GM12878 (cell line): ENCODE data around the gene PRKG1.

Experiments used
- CTCF ChIP-seq, 3 experiments: IDR thresholded peaks in 2 of 3; conservative IDR thresholded peaks in 1 of 3; 2 replicates each; pipeline ENCODE4 v1.5.1; 2011; ENCODE audit warnings: low read depth in 3 of 3, low read length in 3 of 3, mild to moderate bottlenecking in 3 of 3, control low read depth in 2 of 3, moderate library complexity in 2 of 3, inconsistent platforms in 1 of 3, mixed read lengths in 1 of 3; ENCODE audit not compliant: control insufficient read depth in 2 of 3, insufficient read depth in 1 of 3; ENCODE audit errors: extremely low read depth in 1 of 3
- EZH2 ChIP-seq: IDR thresholded peaks from 2 replicates; pipeline ENCODE4 v1.6.1; 2012; ENCODE audit warnings: low read depth, mild to moderate bottlenecking, control low read depth, inconsistent platforms, low read length, borderline replicate concordance; ENCODE audit not compliant: control insufficient read depth
- FOXM1 ChIP-seq: IDR thresholded peaks from 2 replicates; pipeline ENCODE4 v1.6.1; 2012; ENCODE audit warnings: low read depth, mild to moderate bottlenecking, inconsistent platforms, low read length, moderate library complexity
- MAX ChIP-seq: IDR thresholded peaks from 2 replicates; pipeline ENCODE4 v1.6.1; 2012; ENCODE audit warnings: low read depth, low read length, improper control_type of control experiment
- NFYB ChIP-seq: IDR thresholded peaks from 2 replicates; pipeline ENCODE4 v1.6.1; 2011; ENCODE audit warnings: low read depth, mild to moderate bottlenecking, low read length, improper control_type of control experiment, moderate library complexity; ENCODE audit not compliant: insufficient read depth
- NRF1 ChIP-seq: conservative IDR thresholded peaks from 2 replicates; pipeline ENCODE4 v1.6.1; 2011; ENCODE audit warnings: mild to moderate bottlenecking, low read depth, low read length, improper control_type of control experiment
- POLR2AphosphoS5 ChIP-seq: IDR thresholded peaks from 2 replicates; pipeline ENCODE4 v1.6.1; 2011; ENCODE audit warnings: mild to moderate bottlenecking, low read length, inconsistent platforms
- RFX5 ChIP-seq: IDR thresholded peaks from 2 replicates; pipeline ENCODE4 v1.6.1; 2011; ENCODE audit warnings: low read depth, low read length, improper control_type of control experiment
- SIN3A ChIP-seq: IDR thresholded peaks from 2 replicates; pipeline ENCODE4 v1.6.1; 2012; ENCODE audit warnings: low read depth, low read length, improper control_type of control experiment
- SMC3 ChIP-seq: IDR thresholded peaks from 2 replicates; pipeline ENCODE4 v1.6.1; 2011; ENCODE audit warnings: low read length, improper control_type of control experiment, borderline replicate concordance
- TF ChIP-seq, protein P1 (sequence below): fragments of 450-650 bp; IDR thresholded peaks from 2 replicates; pipeline ENCODE4 v1.6.1; 2017; ENCODE audit warnings: antibody characterized with exemption, mild to moderate bottlenecking, moderate library complexity

- TF ChIP-seq RFX5 = no peak
- no peak for TF ChIP-seq POLR2AphosphoS5
- TF ChIP-seq SIN3A = no peak
- no peak for TF ChIP-seq CTCF (IDR thresholded peaks at IDR 0.05 in 2 of 3, conservative IDR thresholded peaks at IDR 0.05 in 1 of 3; ENCODE audit: control insufficient read depth in 2 of 3, extremely low read depth in 1 of 3, insufficient read depth in 1 of 3, low read depth in 3 of 3, low read length in 3 of 3)
- no peak for TF ChIP-seq NFYB
- no peak for TF ChIP-seq EZH2
- TF ChIP-seq SMC3 = no peak
- no peak for TF ChIP-seq MAX
- TF ChIP-seq FOXM1 = no peak
- no peak for TF ChIP-seq NRF1
- TF ChIP-seq, protein P1, sequence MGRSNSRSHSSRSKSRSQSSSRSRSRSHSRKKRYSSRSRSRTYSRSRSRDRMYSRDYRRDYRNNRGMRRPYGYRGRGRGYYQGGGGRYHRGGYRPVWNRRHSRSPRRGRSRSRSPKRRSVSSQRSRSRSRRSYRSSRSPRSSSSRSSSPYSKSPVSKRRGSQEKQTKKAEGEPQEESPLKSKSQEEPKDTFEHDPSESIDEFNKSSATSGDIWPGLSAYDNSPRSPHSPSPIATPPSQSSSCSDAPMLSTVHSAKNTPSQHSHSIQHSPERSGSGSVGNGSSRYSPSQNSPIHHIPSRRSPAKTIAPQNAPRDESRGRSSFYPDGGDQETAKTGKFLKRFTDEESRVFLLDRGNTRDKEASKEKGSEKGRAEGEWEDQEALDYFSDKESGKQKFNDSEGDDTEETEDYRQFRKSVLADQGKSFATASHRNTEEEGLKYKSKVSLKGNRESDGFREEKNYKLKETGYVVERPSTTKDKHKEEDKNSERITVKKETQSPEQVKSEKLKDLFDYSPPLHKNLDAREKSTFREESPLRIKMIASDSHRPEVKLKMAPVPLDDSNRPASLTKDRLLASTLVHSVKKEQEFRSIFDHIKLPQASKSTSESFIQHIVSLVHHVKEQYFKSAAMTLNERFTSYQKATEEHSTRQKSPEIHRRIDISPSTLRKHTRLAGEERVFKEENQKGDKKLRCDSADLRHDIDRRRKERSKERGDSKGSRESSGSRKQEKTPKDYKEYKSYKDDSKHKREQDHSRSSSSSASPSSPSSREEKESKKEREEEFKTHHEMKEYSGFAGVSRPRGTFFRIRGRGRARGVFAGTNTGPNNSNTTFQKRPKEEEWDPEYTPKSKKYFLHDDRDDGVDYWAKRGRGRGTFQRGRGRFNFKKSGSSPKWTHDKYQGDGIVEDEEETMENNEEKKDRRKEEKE = no peak
These were observed 1158.5 kb downstream of the PRKG1 start for GRCh38 chr10:52232561-52233350.
